ENCODE results near the gene ESYT1. TPM values are rescaled to one million over a fixed set of nuclear protein-coding genes. Genes with fewer than 3 reads are reported as not detected.

The ESYT1 gene
- total RNA-seq, 2 donors from 2014 or later: 66.8 to 167 TPM

DNA sequence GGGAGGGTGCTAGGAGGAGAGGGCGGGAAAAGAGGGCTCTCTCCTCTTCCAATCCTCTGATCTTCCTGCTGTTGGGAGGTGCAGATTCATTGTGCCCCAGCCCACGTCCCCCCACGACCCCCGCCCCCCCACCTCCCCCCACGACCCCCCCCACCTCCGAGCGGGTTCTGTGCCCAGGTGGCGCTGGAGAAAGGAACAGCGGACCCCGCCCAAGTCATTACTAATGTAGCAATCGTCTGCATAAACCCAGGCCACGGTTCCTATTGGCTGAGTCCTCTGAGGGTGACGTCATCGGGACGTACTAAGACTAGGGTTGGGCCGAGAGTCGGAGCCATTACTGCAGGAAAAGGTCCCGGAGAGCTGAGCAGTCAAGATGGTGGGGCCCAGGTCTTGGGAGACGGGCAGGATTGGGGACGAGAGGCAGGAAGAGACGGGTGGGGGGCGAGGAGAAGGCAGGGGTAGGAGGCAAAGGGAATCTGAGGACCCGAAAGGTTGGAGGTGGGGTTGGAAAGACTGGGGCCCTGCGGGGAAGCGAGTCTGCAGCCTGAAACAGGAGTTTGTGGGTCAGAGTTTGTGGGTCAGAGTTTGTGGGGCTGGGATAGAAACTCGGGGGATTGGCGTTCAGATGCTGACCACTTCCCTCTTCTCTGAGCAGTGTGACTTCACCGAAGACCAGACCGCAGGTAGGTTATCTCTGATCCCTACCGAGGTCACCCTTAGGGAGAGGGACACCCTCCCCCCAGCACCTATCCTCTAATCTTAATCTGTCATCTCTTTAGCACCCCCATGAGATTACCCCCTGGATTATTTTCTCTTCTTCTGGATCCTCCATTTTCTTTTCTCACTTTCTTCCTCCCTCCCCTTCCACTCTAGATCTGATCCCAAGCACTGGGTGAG, 30.2 kb downstream of the ESYT1 start, which contains the start of gene MYL6:
Gene MYL6, plus strand, starts transcription at position 331 of the 897 bp plus-strand sequence. Its CDS starts 43 bp downstream, at position 374.
- Histone ChIP-seq H3K4me3 (peak within 1 kb of the TSS; percentile 58 to 71), H3K9me3 (no peaks in the 10 kb centered on the region), H3K4me1 (replicated peaks) (peaks cover 12% of the 10 kb centered on the region), H3K36me3 (peaks cover 5 to 12% of the 10 kb centered on the region in 2 donors), H3K27ac (peak within 1 kb of the TSS; percentile 97 to 98), H3K27me3 (replicated peaks; ENCODE audit: insufficient read depth) (no peaks in the 10 kb centered on the region)
- under 1% methylated on average over 21 of the region's 30 CpGs for WGBS
- TF ChIP-seq POLR2A (IDR thresholded peaks at IDR 0.05) (peak; percentile 100), POLR2AphosphoS5 (IDR thresholded peaks at IDR 0.05) (peak; percentile 100)
- TF ChIP-seq, protein P1, sequence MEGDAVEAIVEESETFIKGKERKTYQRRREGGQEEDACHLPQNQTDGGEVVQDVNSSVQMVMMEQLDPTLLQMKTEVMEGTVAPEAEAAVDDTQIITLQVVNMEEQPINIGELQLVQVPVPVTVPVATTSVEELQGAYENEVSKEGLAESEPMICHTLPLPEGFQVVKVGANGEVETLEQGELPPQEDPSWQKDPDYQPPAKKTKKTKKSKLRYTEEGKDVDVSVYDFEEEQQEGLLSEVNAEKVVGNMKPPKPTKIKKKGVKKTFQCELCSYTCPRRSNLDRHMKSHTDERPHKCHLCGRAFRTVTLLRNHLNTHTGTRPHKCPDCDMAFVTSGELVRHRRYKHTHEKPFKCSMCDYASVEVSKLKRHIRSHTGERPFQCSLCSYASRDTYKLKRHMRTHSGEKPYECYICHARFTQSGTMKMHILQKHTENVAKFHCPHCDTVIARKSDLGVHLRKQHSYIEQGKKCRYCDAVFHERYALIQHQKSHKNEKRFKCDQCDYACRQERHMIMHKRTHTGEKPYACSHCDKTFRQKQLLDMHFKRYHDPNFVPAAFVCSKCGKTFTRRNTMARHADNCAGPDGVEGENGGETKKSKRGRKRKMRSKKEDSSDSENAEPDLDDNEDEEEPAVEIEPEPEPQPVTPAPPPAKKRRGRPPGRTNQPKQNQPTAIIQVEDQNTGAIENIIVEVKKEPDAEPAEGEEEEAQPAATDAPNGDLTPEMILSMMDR (IDR thresholded peaks at IDR 0.05): peak in 1 of 4 experiments; percentile 18
- DNase-seq (ENCODE audit: low spot score): peak; percentile 99
- intact Hi-C loops (cut with DNase I): loop anchor here (2.0 to 5.0 kb wide), 2 partner anchors 31 to 41 kb away; partner anchors contain the start of genes RPL41 and ZC3H10

DNA sequence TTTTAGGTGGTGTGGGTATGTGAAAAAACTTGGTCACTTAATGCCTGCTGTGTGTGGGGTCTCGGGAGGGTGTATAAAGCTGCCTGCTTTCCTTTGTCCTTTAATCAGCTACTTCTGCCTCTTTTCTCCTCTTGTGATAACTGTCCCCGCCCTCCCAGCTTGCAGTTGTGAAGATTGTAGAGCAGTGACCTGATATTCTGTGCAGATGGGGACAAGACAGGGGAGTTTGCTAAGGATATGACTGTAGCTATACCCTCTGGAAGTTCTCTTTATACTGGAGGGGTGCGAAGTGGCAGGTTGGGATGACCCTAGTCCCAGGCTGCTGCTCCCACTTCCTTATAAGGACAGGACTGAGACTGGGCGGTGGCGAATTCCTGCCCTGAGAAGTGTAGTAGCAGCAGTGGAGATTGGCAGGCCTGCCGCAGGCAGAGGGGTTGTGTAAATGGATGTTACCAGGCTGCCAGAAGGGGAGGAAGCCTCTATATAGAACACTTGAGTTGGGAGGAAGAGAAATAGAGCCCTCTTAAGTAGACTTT, 30.9 kb downstream of the ESYT1 start:
- TF ChIP-seq POLR2A (IDR thresholded peaks at IDR 0.05) (peak; percentile 78), POLR2AphosphoS5 (IDR thresholded peaks at IDR 0.05) (peak; percentile 94)
- TF ChIP-seq, protein P1 (IDR thresholded peaks at IDR 0.05): peak in 1 of 4 experiments; percentile 19
- intact Hi-C loops (cut with DNase I): loop anchor here (2.0 to 5.0 kb wide), 2 partner anchors 32 to 42 kb away; partner anchors contain the start of genes RPL41 and ZC3H10
- peak; percentile 88 for DNase-seq (ENCODE audit: low spot score)
- Histone ChIP-seq H3K4me3 (peak overlapping the region; percentile 58 to 71), H3K9me3 (no peaks in the 10 kb centered on the region), H3K36me3 (peaks cover 5 to 12% of the 10 kb centered on the region in 2 donors), H3K27me3 (replicated peaks; ENCODE audit: insufficient read depth) (no peaks in the 10 kb centered on the region), H3K27ac (peak overlapping the region; percentile 97 to 98), H3K4me1 (replicated peaks) (peaks cover 12% of the 10 kb centered on the region)
- WGBS: 0% methylated on average over 6 of the region's 6 CpGs

DNA sequence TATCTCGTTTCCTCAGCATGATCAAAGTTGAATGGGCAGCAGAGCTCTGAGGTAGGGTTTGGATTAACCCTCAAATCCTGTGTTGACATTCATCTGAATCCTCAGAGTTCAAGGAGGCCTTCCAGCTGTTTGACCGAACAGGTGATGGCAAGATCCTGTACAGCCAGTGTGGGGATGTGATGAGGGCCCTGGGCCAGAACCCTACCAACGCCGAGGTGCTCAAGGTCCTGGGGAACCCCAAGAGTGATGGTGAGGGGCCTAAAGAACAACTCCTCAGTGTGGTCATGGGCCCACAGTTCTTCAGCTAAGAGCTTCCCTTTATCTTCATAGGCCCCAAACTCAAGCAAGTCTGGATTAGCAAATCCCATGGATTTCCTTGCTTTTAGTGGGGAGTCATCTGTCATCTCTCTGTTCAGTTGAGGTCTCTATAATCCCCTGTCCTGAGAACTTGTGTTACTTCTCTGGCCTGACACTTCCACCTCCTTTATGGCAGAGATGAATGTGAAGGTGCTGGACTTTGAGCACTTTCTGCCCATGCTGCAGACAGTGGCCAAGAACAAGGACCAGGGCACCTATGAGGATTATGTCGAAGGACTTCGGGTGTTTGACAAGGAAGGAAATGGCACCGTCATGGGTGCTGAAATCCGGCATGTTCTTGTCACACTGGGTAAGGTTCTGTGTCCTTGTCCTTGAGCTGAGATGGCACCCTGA, 31.6 kb downstream of the ESYT1 start:
- intact Hi-C loops (cut with DNase I): loop anchor here (2.0 to 5.0 kb wide), 2 partner anchors 33 to 42 kb away; partner anchors contain the start of genes RPL41 and ZC3H10
- Histone ChIP-seq H3K9me3 (no peaks in the 10 kb centered on the region), H3K27me3 (replicated peaks; ENCODE audit: insufficient read depth) (no peaks in the 10 kb centered on the region), H3K27ac (peak overlapping the region; percentile 97 to 98), H3K4me3 (peak overlapping the region; percentile 58 to 71), H3K36me3 (peaks cover 5 to 12% of the 10 kb centered on the region in 2 donors), H3K4me1 (replicated peaks) (peaks cover 12% of the 10 kb centered on the region)
- TF ChIP-seq POLR2A (IDR thresholded peaks at IDR 0.05) (no peak), POLR2AphosphoS5 (IDR thresholded peaks at IDR 0.05) (no peak)
- TF ChIP-seq, protein P1 (IDR thresholded peaks at IDR 0.05): no peak
- no peak for DNase-seq (ENCODE audit: low spot score)
- WGBS: 11% methylated on average over 8 of the region's 8 CpGs

DNA sequence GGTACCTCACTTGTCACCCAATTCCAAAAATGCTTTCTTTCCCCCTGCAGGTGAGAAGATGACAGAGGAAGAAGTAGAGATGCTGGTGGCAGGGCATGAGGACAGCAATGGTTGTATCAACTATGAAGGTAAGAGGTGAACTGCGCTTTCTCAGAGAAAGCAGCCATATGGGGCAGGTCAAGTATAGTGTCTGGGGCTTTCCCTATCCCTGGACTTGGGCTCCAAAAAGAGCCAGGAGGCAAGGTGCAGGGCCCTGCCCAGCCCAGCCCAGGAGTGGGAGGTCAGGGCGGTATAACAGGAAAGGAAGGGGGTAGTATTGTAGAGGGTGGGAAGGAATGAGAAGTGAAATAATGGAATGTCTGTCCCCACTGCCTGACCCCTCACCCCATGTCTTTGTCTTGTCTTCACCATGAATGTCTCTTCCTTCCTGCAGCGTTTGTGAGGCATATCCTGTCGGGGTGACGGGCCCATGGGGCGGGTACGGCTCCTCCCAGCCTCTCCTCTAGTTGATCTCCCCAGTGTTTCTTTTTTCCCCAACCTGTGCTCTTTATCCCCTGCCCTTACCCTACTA, 32.2 kb downstream of the ESYT1 start:
- 42% methylated on average over 7 of the region's 7 CpGs for WGBS
- H3K36me3 ChIP-seq: peaks cover 5 to 12% of the 10 kb centered on the region in 2 donors

More for the DNA sequence above, 32.2 kb downstream of the ESYT1 start:
- no peak for DNase-seq (ENCODE audit: low spot score)
- Histone ChIP-seq H3K4me1 (replicated peaks) (peaks cover 12% of the 10 kb centered on the region), H3K27ac (peak overlapping the region; percentile 97 to 98), H3K4me3 (peak overlapping the region; percentile 58 to 71), H3K9me3 (no peaks in the 10 kb centered on the region), H3K27me3 (replicated peaks; ENCODE audit: insufficient read depth) (no peaks in the 10 kb centered on the region)
- intact Hi-C loops (cut with DNase I): no loop called here
- TF ChIP-seq POLR2A (IDR thresholded peaks at IDR 0.05) (no peak), POLR2AphosphoS5 (IDR thresholded peaks at IDR 0.05) (no peak)
- TF ChIP-seq, protein P1 (IDR thresholded peaks at IDR 0.05): peak in 1 of 4 experiments; percentile 11
